Ovary (tissue), 3 donors: ENCODE data around the gene CFAP299.

Experiments
- EP300 ChIP-seq: sonication (generic); formaldehyde crosslinking; IDR thresholded peaks from one replicate; pipeline ENCODE4 v1.6.1; 2017; ENCODE audit warnings: antibody characterized with exemption
- POLR2A ChIP-seq: fragments of 450-650 bp; IDR thresholded peaks from one replicate; pipeline ENCODE4 v1.6.1; 2017; ENCODE audit warnings: antibody characterized with exemption, mild to moderate bottlenecking, moderate library complexity
- TF ChIP-seq, protein P1 (sequence below), 3 donors: fragments of 450-650 bp in 2 of 3; fragments of 200-600 bp in 1 of 3; IDR thresholded peaks; one replicate each; pipeline versions ENCODE4 v1.5.1 to v1.8.0; 2016 to 2022; ENCODE audit warnings: antibody characterized with exemption in 3 of 3, mild to moderate bottlenecking in 1 of 3
- donor health status: DM: no; HTN: no; CAD: no.

- TF ChIP-seq, protein P1, sequence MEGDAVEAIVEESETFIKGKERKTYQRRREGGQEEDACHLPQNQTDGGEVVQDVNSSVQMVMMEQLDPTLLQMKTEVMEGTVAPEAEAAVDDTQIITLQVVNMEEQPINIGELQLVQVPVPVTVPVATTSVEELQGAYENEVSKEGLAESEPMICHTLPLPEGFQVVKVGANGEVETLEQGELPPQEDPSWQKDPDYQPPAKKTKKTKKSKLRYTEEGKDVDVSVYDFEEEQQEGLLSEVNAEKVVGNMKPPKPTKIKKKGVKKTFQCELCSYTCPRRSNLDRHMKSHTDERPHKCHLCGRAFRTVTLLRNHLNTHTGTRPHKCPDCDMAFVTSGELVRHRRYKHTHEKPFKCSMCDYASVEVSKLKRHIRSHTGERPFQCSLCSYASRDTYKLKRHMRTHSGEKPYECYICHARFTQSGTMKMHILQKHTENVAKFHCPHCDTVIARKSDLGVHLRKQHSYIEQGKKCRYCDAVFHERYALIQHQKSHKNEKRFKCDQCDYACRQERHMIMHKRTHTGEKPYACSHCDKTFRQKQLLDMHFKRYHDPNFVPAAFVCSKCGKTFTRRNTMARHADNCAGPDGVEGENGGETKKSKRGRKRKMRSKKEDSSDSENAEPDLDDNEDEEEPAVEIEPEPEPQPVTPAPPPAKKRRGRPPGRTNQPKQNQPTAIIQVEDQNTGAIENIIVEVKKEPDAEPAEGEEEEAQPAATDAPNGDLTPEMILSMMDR (IDR thresholded peaks at IDR 0.05), result no peak
- TF ChIP-seq EP300 (no peak), POLR2A (no peak)
Measured at GRCh38 chr4:80732010-80732409, 396.5 kb downstream of the CFAP299 start.
